Sigmoid colon (tissue), 7 donors: ENCODE data around the gene SH3TC2. TPM values are rescaled to one million over a fixed set of nuclear protein-coding genes. Genes with fewer than 3 reads are reported as not detected.
"Not testable (repeated sequence)": the region's sequence is repeated elsewhere in the genome, so short reads cannot be mapped to it uniquely, and the experiment has no call there.

ENCODE experiments used
- DNase-seq: peaks from one replicate; pipeline ENCODE4 v3.0.0-alpha.2; 2019
- H3K27ac ChIP-seq, 4 donors: fragments of 200-600 bp; sonication (generic); one replicate each; pipeline ENCODE4 v1.5.1; 2016 to 2019; ENCODE audit warnings: mild to moderate bottlenecking in 1 of 4
- H3K27me3 ChIP-seq, 3 donors: fragments of 200-600 bp; sonication (generic); one replicate each; pipeline ENCODE4 v1.5.1; 2019; ENCODE audit warnings: mild to moderate bottlenecking in 1 of 3
- H3K36me3 ChIP-seq, 4 donors: fragments of 200-600 bp; sonication (generic); one replicate each; pipeline ENCODE4 v1.5.1; 2016 to 2019
- H3K4me1 ChIP-seq, 4 donors: fragments of 200-600 bp; sonication (generic); one replicate each; pipeline ENCODE4 v1.5.1; 2017 to 2019
- H3K4me3 ChIP-seq, 4 donors: fragments of 200-600 bp; sonication (generic); one replicate each; pipeline ENCODE4 v1.5.1; 2017 to 2019; ENCODE audit warnings: mild to moderate bottlenecking in 2 of 4, moderate library complexity in 1 of 4
- H3K9me3 ChIP-seq, 4 donors: fragments of 200-600 bp in 3 of 4; sonication (generic) in 3 of 4; one replicate each; pipeline versions ENCODE4 v1.5.1 to v1.6.1; 2013 to 2019
- CTCF ChIP-seq, 4 experiments: fragments of 450-650 bp in 3 of 4; fragments of 200-600 bp in 1 of 4; IDR thresholded peaks; one replicate each; pipeline ENCODE4 v1.5.1; 2016 to 2019; ENCODE audit warnings: antibody characterized with exemption in 4 of 4, mild to moderate bottlenecking in 3 of 4, moderate library complexity in 2 of 4
- EP300 ChIP-seq, 4 donors: sonication (generic); formaldehyde crosslinking; IDR thresholded peaks; one replicate each; pipeline ENCODE4 v1.6.1; 2017; ENCODE audit warnings: antibody characterized with exemption in 4 of 4
- POLR2A ChIP-seq, 2 donors: fragments of 450-650 bp; IDR thresholded peaks; one replicate each; pipeline ENCODE4 v1.6.1; 2016; ENCODE audit warnings: antibody characterized with exemption in 2 of 2, mild to moderate bottlenecking in 2 of 2, moderate library complexity in 2 of 2
- POLR2AphosphoS5 ChIP-seq, 4 donors: sonication (generic); formaldehyde crosslinking; IDR thresholded peaks; one replicate each; pipeline ENCODE4 v1.6.1; 2017; ENCODE audit warnings: antibody characterized with exemption in 4 of 4
- WGBS, 2 donors: extraction: QIAGEN DNeasy Blood & Tissue Kit; methylation state at CpG; one replicate each; pipeline ENCODE4 v1.1.7; 2013; 5-methylcytosine and 5-hydroxymethylcytosine counted together
- intact Hi-C: fragments of 100-400 bp; cut with DNase I; formaldehyde crosslinking; loops from one replicate; pipeline ENCODE4 v1.15.1; 2023
- polyA plus RNA-seq, 3 donors: library from polyadenylated mRNA; stranded (reverse); fragments of 200-250 nt; gene quantifications; one replicate each; pipeline ENCODE4 v1.2.3, GENCODE V29; 2013
- total RNA-seq, 4 donors: library from RNA; depleted of rRNA; stranded (reverse); fragments of >200 nt; gene quantifications; one replicate each; pipeline ENCODE4 v1.1.0, GENCODE V29; 2016
- donor health status: healthy with polysubstance abuse.
- donor health status: Bipolar disorder and iron deficiency.
- donor health status: healthy.

Gene SH3TC2
- total and polyA plus RNA-seq, 7 donors, result under 0.01 to 8.3 (median 1.7) TPM; not detected in 1

- H3K36me3 ChIP-seq, result no peaks in the 10 kb centered on the region
- TF ChIP-seq CTCF (IDR thresholded peaks at IDR 0.05) (no peak), POLR2AphosphoS5 (IDR thresholded peaks at IDR 0.05) (no peak), POLR2A (IDR thresholded peaks at IDR 0.05) (no peak), EP300 (IDR thresholded peaks at IDR 0.05) (no peak)
- no peak overlapping the region for H3K4me3 ChIP-seq
Observed at GRCh38 chr5:149083846-149084245, 21.0 kb upstream of the SH3TC2 start.

GRCh38 chr5:149082271-149082670 lies 19.4 kb upstream of the SH3TC2 start:
- intact Hi-C loops, result no loop called here
- no peak overlapping the region for H3K4me3 ChIP-seq
- H3K27ac ChIP-seq, result no peak overlapping the region
- no peak for TF ChIP-seq EP300 (IDR thresholded peaks at IDR 0.05)
- TF ChIP-seq POLR2AphosphoS5 (IDR thresholded peaks at IDR 0.05), result no peak
- no peak for TF ChIP-seq CTCF (IDR thresholded peaks at IDR 0.05)
- TF ChIP-seq POLR2A (IDR thresholded peaks at IDR 0.05), result no peak
- H3K36me3 ChIP-seq, result no peaks in the 10 kb centered on the region
- no peak for DNase-seq
- no peaks in the 10 kb centered on the region for H3K9me3 ChIP-seq
- no peaks in the 10 kb centered on the region for H3K4me1 ChIP-seq
- H3K27me3 ChIP-seq, result no peaks in the 10 kb centered on the region

More at GRCh38 chr5:149083846-149084245, 21.0 kb upstream of the SH3TC2 start:
- no peaks in the 10 kb centered on the region for H3K27me3 ChIP-seq
- DNase-seq, result no peak
- intact Hi-C loops, result no loop called here
- 76 to 83% methylated on average over 5 of the region's 5 CpGs for WGBS, 2 donors
- no peak overlapping the region for H3K27ac ChIP-seq
- no peaks in the 10 kb centered on the region for H3K9me3 ChIP-seq
- H3K4me1 ChIP-seq, result no peaks in the 10 kb centered on the region

- H3K4me1 ChIP-seq, result no peaks in the 10 kb centered on the region
- no peak for DNase-seq
- no peak for TF ChIP-seq POLR2AphosphoS5 (IDR thresholded peaks at IDR 0.05)
- no peak for TF ChIP-seq CTCF (IDR thresholded peaks at IDR 0.05)
- no peak for TF ChIP-seq EP300 (IDR thresholded peaks at IDR 0.05)
- no peak for TF ChIP-seq POLR2A (IDR thresholded peaks at IDR 0.05)
- H3K9me3 ChIP-seq, result no peaks in the 10 kb centered on the region
- no peaks in the 10 kb centered on the region for H3K36me3 ChIP-seq
- 82 to 95% methylated on average over 4 of the region's 4 CpGs for WGBS, 2 donors
- intact Hi-C loops, result no loop called here
- H3K27ac ChIP-seq, result no peak overlapping the region
- no peaks in the 10 kb centered on the region for H3K27me3 ChIP-seq
- no peak overlapping the region for H3K4me3 ChIP-seq
Observed at GRCh38 chr5:149080294-149080693, 17.4 kb upstream of the SH3TC2 start.

GRCh38 chr5:149079883-149080282 lies 17.0 kb upstream of the SH3TC2 start:
- Histone ChIP-seq H3K36me3 (no peaks in the 10 kb centered on the region), H3K4me1 (no peaks in the 10 kb centered on the region), H3K27me3 (no peaks in the 10 kb centered on the region), H3K4me3 (no peak overlapping the region), H3K27ac (no peak overlapping the region), H3K9me3 (no peaks in the 10 kb centered on the region)
- TF ChIP-seq EP300 (IDR thresholded peaks at IDR 0.05) (no peak), POLR2A (IDR thresholded peaks at IDR 0.05) (no peak), POLR2AphosphoS5 (IDR thresholded peaks at IDR 0.05) (no peak), CTCF (IDR thresholded peaks at IDR 0.05) (no peak)
- DNase-seq, result no peak
- intact Hi-C loops, result no loop called here

GRCh38 chr5:149074071-149074470 lies 11.2 kb upstream of the SH3TC2 start:
- H3K36me3 ChIP-seq, H3K4me1 ChIP-seq, H3K9me3 ChIP-seq, DNase-seq, H3K27ac ChIP-seq, H3K4me3 ChIP-seq, intact Hi-C loops, H3K27me3 ChIP-seq: not testable (repeated sequence)
